NCI-H1930 (cell line): ENCODE measurements around the gene HAL.
"Not testable (repeated sequence)": the region's sequence is repeated elsewhere in the genome, so short reads cannot be mapped to it uniquely, and the experiment has no call there.

Source experiments
- DNase-seq, 2 experiments: peaks; one replicate each; lab custom pipeline; 2025; lab: John Stamatoyannopoulos, UW

The HAL gene

DNA sequence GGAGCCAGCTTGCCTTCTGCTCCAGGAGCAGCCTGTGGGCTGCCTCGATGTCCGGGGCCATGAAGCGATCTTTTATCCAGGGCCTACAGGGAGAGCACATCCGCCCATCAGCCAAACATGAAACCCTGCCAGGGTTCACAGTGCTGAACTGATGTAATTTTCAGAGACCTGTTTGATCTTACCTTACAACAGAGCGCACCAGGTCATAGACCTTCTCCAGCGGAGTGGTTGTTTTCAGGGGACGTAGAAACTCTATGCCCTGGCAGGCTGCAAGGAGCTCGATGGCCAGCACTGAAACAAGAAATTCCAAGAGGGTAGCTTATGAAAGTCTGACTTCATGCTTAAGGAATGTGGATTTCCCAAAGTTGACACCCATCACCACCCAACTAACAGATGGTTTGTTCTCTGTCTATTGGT lies 19.7 kb downstream of the HAL start:
- DNase-seq = no peak

DNA sequence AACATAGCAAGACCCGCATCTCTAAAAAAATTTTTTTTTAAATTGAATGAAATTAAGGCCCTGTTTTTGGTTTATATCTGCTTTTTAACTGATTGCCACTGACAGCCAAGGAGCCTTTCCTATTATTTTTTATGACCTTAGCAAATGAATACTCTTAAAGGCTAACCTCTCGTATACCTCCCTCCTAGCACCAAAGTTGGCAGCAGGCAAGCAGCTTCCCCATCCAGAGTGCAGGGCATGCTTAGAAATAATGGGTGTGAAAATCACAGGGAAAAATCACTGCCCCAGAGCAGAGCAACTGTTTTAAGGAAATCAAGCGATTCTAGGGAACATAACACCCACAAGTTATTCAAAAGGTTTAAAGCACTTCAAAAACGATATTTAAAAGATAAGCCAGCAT lies 20.7 kb downstream of the HAL start:
- no peak for DNase-seq

DNA sequence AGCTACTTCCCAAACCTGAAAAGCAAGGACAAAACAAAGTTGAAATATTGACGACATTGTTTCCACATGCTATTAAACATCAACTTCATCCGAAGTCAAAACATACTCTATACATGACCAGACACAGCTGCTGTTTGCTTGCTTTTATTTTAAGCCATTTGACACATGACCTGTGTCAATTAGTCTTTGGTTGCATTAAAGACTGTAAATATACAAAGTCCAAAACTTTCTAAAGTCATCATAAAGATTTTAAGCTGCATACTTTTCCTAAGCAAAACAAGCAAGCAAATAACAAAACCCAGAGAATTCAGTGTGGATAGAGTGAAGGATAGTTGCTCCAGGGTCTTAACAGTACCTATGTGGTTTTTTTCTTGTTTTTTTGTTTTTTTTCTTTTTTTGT lies 21.8 kb downstream of the HAL start:
- DNase-seq = no peak

DNA sequence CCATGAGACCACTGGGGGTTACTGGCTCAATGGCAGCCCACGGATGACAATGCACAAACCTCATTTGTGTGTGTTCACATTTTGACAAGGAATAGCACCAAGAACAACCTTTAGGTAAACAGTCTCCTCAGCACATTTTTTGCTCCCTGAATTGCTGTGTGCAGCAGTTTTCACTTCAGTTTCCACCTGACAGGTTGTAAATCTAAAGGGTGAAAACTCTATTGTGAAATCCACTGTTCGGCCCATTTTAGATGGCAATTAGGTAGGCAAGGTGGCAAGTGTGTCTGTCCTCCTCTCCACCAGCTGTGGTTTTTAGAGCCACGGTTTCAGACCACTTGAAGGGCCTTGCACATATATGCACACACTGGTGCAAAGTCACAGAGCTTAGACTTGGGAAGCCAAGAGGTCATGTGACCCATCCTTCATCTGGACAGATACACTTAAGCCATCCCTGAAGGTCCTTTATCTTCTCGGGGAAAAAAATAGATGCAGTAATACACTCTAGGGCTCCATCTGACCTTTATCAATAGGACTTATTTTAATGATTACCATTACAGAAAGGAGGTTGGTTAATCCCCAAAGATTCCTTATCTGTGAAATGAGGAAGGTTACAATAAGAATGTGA lies 23.2 kb downstream of the HAL start:
- no peak for DNase-seq

DNA sequence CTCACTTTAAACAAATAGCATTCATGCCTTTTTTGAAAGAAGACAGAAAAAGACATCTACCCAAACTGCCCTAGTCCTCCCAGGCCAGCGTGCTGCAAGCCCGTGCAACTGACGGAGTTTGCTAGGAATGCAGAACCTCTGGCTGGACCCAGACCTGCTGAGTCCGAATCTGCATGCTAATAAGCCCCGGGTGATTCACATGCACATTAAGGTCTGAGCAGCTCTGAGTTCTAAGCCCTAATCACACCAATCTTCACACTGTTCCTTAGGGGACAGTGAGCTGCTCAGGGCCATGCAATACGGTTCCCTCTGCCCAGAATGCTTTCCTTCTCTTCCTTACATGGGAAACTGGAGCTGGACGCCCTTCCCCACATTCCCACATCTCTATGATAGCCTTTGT lies 25.2 kb downstream of the HAL start:
- DNase-seq = no peak

DNA sequence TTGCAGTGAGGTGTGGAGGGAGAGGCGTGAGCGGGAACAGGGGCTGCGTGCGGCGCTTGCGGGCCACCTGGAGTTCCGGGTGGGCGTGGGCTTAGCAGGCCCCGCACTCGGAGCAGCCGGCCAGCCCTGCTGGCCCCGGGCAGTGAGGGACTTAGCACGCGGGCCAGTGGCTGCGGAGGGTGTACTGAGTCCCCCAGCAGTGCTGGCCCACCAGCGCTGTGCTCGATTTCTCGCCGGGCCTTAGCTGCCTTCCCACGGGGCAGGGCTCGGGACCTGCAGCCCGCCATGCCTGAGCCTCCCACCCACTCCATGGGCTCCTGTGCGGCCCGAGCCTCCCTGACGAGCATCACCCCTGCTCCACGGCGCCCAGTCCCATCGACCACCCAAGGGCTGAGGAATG lies 27.0 kb downstream of the HAL start:
- DNase-seq = not testable (repeated sequence)

DNA sequence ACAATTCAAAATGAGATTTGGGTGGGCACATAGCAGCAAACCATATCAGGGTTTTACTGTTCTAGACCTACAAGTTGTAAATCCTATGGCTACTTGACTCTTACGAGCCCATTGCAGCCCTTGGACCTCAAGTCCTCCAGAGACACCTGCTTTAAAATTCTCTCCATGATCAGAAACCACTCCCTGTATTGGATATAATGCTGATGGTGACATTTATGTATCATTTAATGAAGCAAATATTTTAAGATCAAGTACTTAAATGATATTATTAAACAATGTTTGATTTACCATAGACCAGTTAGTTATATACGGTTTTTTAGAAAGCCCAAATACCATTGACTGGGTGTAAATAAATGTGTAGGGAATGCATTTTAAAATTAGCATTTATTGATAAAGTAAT lies 28.8 kb downstream of the HAL start:
- DNase-seq = no peak

DNA sequence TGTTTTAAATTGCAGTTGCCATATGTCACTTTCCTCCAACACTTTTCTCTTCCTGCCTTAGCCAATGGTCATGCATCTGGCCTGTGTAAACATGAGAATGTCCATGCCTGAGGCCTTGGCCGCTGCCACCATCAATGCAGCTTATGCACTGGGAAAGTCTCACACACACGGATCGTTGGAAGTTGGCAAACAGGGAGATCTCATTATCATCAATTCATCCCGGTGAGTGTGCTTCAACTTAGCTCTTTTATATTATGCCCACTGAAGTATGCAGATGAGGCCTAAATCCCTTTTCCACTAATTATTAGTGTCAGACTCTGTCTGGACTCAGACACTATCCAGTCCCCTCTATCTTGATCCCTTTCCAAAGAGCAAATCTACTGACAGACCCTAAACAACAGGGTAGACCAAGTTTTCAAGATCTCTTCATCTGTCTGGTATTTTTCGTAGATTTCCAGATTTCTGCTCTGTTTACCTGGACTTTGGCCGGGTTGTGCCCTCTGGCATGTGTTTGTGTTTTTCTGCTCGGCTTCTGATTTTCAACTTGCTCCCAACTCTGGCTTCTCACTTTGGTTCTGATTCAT lies 29.8 kb downstream of the HAL start:
- no peak for DNase-seq

DNA sequence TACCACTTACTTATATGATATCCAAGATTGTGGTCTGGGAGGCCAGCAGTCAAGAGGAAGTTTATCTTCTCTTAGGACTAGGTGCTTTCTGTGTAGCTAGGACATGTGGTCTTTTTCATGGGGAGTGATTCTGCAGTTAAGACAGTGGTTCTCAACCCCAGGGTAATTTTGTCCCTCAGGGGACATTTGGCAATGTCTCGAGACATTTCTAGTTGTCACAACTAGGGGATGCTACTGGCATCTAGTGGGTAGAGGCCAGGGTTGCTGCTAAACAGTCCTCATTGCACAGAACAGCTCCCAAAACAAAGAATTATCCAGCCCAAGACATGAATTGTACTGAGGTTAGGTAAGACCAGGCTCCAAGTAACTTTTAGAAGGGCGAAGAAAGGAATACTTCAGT lies 33.0 kb downstream of the HAL start:
- no peak for DNase-seq

DNA sequence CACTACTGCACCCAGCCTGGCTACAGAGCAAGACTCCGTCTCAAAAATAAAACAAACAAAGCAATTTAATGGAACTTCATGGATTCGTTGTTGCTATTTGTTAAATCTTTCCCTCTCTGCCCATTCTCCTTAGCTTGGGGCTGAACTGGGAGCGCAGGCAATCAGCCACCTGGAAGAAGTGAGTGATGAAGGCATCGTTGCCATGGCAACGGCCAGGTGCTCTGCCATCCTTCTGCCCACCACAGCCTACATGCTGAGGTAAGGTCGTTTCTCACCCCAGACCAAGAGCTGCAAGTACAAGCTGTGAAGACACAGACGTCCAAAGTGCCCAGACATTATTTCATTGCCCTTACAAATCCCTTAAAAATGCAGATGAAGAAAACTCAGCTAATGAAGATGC lies 33.9 kb downstream of the HAL start:
- DNase-seq = no peak

DNA sequence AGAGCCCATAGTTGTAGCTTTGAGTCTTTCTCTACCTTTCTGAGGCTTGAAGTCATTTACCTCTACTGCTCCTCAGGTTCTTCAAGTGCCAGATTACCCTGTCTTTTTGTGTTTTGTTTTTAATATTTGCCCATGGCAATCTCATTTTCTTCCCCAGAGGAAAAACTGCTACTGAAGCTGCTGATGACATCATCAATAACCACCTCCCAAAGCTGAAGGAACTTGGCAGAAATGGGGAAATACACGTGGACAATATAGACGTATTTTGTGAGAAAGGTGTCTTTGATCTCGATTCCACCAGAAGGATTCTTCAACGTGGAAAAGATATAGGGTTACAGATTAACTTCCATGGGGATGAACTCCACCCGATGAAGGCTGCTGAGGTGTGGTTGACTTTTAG lies 35.9 kb downstream of the HAL start:
- no peak for DNase-seq

DNA sequence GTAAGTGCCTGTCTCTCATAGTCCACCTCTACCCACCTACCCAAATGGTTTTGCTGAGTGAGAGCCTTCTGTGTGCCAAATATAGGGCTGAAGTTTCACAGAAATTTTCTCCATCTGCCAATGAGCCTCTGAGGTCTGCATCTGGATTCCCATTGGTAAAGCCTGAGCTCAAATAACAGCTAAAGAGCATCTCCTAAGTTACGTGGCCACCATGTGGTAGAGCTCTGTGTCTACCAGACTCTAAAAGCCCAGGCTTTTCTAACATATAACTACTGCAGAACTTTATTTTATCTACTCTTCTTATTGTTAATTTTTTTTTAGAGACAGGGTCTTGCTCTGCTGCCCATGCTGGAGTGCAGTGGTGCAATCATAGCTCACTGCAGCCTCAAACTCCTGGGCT lies 37.0 kb downstream of the HAL start:
- DNase-seq = peak in 1 of 2 experiments; percentile 9

DNA sequence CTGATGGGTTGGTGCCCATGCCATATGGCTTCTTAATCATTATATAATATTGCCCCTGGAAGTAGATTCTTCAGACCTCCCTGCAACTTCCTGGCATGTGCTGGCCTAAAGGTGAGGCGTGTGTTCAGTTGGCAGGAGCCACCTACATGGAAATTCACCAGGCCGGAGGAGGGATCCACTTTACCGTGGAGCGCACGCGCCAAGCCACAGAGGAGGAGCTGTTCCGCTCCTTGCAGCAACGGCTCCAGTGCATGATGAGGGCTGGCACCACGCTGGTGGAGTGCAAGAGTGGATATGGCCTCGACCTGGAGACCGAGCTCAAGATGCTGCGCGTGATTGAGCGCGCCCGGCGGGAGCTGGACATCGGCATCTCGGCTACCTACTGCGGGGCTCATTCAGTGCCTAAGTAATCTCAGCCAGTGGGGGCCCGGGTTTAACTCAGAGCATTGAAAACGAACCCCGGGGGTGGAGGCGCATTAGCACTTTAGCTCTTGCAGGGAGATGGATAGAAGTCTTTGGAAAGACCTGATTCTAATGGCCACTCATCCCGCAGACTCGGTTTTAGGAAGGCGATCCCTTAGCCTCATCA lies 39.5 kb downstream of the HAL start:
- no peak for DNase-seq

DNA sequence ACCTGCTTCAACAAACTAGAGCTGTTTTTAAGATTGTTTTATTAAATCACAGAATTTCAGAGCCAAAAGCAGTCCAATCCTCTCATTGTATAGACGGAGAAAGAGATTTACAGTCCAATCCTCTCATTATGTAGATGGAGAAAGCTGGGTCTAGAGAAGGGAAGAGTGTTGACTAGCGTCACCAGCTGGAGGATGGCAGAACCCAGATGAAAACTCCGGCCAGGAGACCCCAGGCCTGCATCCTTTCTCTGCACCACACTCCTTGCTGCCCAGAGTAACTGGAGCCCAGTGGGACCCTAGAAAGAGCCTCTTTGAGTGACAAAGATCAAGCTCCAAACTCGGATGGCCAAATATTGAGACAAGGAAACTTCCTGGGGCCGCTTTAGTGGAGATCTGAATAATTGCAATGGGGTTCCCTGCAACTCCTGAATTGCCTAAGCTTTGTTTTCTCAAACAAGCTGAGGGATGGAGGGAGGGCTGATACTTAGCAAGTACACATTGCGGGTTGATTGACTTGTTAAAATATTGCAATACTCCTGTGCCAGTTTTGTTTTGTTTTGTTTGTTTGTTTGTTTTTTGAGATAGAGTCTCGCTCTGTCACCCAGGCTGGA lies 40.5 kb downstream of the HAL start:
- DNase-seq = no peak

DNA sequence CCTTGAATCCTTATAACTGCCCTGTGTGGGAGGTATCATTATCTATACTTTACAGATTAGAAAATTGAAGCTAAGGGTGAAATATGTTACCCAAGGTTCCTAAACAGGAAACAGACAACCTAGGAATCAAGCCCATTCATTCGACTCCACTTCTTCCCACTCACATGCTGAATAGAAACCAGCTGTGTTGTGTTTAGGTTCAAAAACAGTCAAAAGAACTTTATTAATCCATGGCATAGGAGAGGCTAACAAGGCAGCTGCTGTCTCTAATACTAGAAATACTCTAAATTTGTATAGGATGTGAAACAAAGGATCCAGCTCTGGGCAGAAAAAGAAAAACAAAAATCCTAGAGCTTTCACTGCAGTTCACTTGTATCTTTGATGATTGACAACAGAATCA lies 43.1 kb downstream of the HAL start:
- no peak for DNase-seq

DNA sequence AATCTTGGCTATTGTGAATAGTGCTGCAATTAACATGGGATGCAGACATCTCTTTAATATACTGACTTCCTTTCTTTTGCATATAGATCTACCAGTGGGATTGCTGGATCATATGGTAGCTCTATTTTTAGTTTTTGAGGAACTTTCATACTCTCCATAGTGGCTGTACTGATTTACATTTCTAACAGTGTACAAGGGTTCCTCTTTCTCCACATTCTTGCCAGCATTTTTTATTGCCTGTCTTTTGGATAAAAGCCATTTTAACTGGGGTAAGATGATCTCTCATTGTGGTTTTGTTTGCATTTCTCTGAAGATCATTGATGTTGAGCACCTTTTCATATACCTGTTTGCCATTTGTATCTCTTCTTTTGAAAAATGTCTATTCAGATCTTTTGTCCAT lies 44.6 kb downstream of the HAL start:
- no peak for DNase-seq

DNA sequence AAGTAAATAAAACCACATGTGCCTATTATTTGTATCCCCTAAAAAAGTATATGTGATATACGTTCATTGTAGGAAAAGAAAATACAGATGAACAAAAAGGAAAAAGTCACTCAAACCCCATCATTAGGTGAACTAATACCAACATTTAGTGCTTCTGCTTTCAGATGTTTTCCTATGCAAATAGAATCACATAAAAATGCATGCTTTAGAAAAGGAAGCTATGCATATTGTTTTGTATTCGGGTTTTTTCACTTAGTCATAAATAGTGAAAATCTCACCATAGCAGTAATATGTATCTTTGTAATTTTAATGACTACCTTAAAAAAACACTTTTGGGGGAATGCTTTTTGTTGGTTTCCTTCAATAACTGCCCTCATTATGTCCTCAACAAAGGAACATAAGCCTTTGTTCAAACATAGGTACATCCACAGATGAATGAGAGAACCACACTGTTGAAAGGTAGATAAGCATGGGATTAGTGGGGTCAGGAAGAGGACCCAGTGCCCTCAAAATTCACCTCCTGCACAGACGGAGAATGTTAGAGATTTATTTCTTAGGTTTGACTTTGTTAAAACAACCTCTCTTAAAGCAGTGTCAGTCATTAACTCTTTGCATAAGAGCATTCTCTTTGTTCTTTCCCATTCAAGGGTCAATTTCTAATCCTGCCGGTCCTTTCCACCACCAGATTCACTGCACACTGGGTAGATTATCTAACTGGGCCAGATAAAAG lies 46.5 kb downstream of the HAL start:
- DNase-seq = peak in 1 of 2 experiments; percentile 21

DNA sequence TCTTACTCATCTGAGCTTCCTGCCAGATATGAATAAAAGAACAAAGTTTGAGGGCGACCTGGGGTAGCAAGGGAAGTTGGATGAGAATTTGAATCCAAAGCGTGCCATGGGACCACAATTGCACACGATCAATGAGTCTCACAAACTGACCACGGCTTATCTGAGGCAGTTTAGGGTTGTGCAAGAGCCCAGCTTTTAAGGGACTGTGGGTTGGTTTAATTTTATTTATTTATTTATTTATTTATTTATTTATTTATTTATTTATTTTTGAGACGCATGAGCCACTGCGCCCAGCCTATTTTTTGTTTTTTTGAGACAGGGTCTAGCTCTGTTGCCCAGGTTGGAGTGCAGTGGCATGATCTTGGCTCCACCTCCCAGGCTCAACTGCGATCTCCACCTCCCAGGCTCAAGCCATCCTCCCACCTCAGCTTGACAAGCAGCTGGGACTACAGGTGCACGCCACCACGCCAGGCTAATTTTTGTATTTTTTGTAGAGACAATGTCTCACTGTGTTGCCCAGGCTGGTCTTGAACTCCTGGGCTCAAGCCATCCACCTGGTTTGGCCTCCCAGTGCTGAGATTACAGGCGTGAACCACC lies 51.9 kb downstream of the HAL start:
- no peak for DNase-seq

DNA sequence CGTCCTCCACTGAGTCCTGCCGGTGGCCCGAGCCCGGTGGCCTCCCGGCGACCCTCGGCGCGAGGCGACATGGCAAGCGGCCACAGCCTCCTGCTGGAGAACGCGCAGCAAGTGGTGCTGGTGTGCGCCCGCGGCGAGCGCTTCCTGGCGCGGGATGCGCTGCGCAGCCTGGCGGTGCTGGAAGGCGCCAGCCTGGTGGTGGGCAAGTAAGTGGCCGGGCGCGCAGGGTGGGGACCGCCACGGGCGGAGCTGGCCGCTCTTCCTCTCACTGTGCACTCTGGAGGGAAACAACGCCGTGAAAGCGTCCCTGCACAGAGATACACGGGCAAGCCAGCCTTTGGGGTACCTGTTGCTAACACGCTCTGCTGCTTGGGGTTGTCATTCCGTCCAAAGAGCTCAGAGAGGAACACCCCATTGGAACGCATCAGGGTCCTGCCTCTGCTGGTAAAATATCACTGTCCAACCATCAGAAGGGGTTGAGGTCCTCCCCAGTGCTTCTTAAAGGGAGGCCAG lies 52.8 kb downstream of the HAL start, which contains the start of gene AMDHD1:
AMDHD1 (plus strand) TSS at position 2 of the 513 bp plus-strand sequence; CDS start at position 70, 68 bp downstream.
- peak; percentile 32 to 79 for DNase-seq

DNA sequence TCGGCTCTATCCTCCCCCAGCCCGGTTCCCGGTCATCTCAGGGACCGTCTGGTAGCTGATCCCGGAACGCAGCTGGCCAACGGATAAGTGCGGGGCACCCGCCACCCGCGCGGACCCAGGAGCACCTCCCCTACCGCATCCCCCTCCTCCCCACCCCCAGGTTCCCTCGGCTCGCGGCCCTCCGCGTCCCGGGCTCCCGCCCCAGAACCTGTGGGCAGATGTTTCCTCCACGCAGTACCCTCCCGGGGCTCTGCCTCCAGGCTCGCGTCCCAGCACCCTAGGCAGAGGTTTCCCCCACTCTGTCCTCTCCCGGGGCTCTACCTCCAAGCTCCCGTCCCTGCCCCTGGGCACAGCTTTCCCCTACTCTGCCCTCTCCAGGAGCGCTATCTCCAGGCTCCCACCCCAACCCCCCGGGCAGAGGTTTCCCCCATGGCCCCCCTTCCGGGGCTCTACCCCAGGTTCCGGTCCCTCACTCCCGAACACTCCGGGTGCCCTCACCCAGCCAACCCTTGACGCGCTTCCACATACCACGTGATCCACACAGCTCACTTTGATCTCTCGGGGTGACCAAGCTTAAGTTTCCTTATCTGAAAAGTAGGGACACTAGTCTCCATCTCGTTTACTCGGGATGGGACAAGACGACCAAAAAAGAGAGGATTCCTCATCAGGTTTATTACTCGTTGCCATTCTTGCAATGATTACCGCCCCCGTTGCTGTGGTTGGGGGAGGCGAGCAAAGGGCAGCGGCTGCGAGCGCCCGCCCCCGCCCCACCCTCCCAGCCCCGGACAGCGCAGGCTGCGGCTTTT lies 53.4 kb downstream of the HAL start, which contains the start of gene CCDC38:
CCDC38 (minus strand) TSS at position 91 of the 806 bp plus-strand sequence. CDS start 6,105 bp downstream, outside the sequence.
- peak; percentile 83 to 84 for DNase-seq

DNA sequence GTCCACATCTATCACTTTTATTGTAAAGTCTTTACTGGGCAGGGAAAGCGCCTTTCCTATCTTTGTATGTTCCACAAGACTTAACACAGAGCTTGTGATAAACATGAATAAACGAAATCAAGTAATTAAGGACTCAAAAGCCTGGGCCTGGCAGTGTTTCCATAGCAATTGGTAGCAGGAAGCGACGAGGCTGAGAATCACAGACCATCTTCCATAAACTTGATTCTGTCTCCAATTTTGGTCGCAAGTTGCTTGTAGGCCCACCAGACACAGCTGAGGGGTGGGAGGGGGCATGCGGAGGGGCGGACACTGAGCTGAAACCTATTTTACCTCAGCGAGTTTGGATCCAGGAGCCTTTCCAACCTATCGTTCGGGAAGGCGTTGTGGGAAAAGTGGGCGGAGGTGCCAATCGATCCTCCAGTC lies 54.0 kb downstream of the HAL start:
- peak in 1 of 2 experiments; percentile 52 for DNase-seq
